SJCRH30 (cell line): Measurements from ENCODE around the gene ELP4. TPM values are rescaled to one million over a fixed set of nuclear protein-coding genes. Genes with fewer than 3 reads are reported as not detected.
"Not testable (repeated sequence)": the region's sequence is repeated elsewhere in the genome, so short reads cannot be mapped to it uniquely, and the experiment has no call there.

Experiments
- DNase-seq, 2 experiments: peaks; one replicate each; pipeline ENCODE4 v3.0.0-alpha.2; 2015 to 2020
- H3K27ac ChIP-seq: fragments of 250-450 bp; sonication (Bioruptor Pico); 2 replicates; pipeline ENCODE4 v1.5.1; 2020; ENCODE audit warnings: mild to moderate bottlenecking, moderate library complexity
- H3K27me3 ChIP-seq: fragments of 250-450 bp; sonication (Bioruptor Pico); 2 replicates; pipeline ENCODE4 v1.5.1; 2020; ENCODE audit warnings: mild to moderate bottlenecking, moderate library complexity
- H3K36me3 ChIP-seq: fragments of 250-450 bp; sonication (Bioruptor Pico); 2 replicates; pipeline ENCODE4 v1.5.1; 2020; ENCODE audit warnings: mild to moderate bottlenecking, moderate library complexity
- H3K4me1 ChIP-seq: fragments of 250-450 bp; sonication (Bioruptor Pico); 2 replicates; pipeline ENCODE4 v1.5.1; 2020; ENCODE audit warnings: mild to moderate bottlenecking, moderate library complexity
- H3K4me3 ChIP-seq: fragments of 250-450 bp; sonication (Bioruptor Pico); 2 replicates; pipeline ENCODE4 v1.5.1; 2020; ENCODE audit warnings: mild to moderate bottlenecking, moderate library complexity
- H3K9me3 ChIP-seq: fragments of 250-450 bp; sonication (Bioruptor Pico); replicated peaks from 2 replicates; pipeline ENCODE4 v1.5.1; 2020; ENCODE audit warnings: mild to moderate bottlenecking, moderate library complexity
- total RNA-seq: library from RNA; depleted of rRNA; stranded (reverse); fragments of >200 nt; shearing (Covaris generic); gene quantifications from 2 replicates; pipeline ENCODE4 v1.2.3, GENCODE V29; 2014; rRNA removed

The ELP4 gene, protein sequence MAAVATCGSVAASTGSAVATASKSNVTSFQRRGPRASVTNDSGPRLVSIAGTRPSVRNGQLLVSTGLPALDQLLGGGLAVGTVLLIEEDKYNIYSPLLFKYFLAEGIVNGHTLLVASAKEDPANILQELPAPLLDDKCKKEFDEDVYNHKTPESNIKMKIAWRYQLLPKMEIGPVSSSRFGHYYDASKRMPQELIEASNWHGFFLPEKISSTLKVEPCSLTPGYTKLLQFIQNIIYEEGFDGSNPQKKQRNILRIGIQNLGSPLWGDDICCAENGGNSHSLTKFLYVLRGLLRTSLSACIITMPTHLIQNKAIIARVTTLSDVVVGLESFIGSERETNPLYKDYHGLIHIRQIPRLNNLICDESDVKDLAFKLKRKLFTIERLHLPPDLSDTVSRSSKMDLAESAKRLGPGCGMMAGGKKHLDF
- 20.1 and 21.6 TPM in 2 replicates for total RNA-seq

DNA sequence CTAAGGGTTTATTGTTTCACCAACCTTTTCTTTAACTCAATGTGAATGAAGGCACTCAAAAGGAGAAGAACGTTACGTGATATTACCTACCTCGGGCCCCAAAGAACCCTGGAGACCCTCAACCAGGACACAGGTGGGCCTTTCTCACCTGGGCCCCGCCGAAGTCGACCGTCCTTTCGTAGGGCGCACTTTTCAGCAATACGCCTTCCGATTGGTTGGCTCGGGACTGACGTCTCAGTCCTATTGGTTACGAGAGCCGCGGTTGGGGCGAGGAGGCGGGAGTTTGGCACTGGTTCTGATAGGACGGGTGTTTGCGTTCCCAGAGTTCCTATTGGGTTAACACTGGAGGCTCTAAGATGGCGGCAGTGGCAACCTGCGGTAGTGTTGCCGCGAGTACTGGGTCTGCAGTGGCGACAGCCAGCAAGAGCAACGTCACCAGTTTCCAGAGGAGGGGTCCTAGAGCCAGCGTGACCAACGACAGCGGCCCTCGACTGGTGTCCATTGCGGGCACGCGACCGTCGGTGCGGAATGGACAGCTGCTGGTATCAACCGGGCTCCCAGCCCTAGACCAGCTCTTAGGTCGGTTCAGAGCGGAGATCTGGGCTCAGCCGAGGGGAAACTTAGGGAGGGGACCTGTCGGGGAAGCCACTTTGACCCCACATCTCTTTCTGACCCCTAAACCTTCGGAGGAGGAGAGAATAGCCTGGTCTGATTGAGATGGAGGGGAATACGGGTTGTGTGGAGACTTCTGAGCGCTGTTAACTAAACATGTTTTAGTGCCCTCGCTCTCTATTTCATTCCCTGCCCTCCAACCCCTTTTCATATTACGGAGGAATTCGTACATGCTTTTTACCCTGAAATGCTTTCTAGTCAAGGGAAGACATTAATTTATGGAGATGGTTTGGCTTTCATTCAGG, at the start of gene ELP4, which contains the start of gene IMMP1L:
ELP4 (plus strand) TSS at position 339 of the 917 bp plus-strand sequence; CDS start at position 357, 18 bp downstream.
IMMP1L (minus strand) TSS at position 194 of the 917 bp plus-strand sequence. CDS start 46,346 bp downstream, outside the sequence.
- H3K4me1 ChIP-seq = peaks cover 5% of the 10 kb centered on the region; the same call in 1 of the 2 replicates
- peak; percentile 95 to 97 for DNase-seq
- no peaks in the 10 kb centered on the region for H3K27me3 ChIP-seq
- H3K36me3 ChIP-seq = no peaks in the 10 kb centered on the region
- no peaks in the 10 kb centered on the region for H3K9me3 ChIP-seq
- peak within 1 kb of the TSS; percentile 78 for H3K27ac ChIP-seq
- peak within 1 kb of the TSS; percentile 81 for H3K4me3 ChIP-seq

DNA sequence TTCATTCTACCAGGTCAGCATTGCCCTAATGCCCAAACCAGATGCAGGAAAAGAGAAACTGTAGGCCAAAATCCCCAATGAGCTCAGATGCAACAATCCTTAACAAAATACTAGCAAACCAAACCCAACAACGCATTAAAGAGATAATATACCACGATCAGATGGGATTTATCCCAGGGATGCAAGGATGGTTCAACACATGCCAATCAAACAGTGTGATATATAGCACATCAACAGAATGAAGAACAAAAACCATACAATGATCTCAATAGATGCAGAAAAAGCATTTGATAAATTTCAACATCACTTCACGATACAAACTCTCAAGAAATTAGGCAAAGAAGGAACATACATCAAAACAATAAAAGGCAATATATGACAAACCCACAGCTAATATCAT, 45.1 kb upstream of the ELP4 start:
- DNase-seq = no peak
- no peaks in the 10 kb centered on the region for H3K9me3 ChIP-seq
- H3K27ac ChIP-seq = no peak overlapping the region
- no peaks in the 10 kb centered on the region for H3K4me1 ChIP-seq
- H3K36me3 ChIP-seq = 0 out of 2 replicates have a peak, but pooled peaks cover 8% of the 10 kb centered on the region
- no peaks in the 10 kb centered on the region for H3K27me3 ChIP-seq
- H3K4me3 ChIP-seq = no peak overlapping the region

DNA sequence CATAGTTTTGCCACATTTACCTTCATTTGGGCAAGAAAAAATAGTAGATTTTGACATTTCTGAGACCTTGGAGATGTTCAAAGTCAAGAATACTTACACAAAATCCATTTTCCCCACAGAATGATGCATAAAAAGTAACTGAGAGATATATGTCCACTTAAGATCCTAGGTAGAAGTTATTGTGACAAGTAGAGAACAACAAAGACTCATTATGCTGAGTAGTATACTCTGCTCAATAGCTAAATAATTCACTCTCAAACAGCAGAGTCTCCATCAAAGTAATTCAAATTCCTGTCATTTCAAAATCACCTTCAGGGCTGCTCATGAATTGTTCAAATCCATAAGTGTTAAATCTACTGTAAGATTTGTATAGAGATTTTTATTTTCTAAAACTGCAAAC, 35.5 kb upstream of the ELP4 start:
- no peak overlapping the region for H3K4me3 ChIP-seq
- no peaks in the 10 kb centered on the region for H3K27me3 ChIP-seq

GRCh38 chr11:31477528-31478222, 31.9 kb upstream of the ELP4 start:
- Histone ChIP-seq H3K4me1 (no peaks in the 10 kb centered on the region), H3K36me3 (no peaks in the 10 kb centered on the region), H3K27ac (no peak overlapping the region), H3K27me3 (no peaks in the 10 kb centered on the region), H3K4me3 (no peak overlapping the region), H3K9me3 (no peaks in the 10 kb centered on the region)
- DNase-seq = peak in 1 of 2 experiments; percentile 3

More for the DNA sequence above, 35.5 kb upstream of the ELP4 start:
- Histone ChIP-seq H3K4me1 (no peaks in the 10 kb centered on the region), H3K27ac (no peak overlapping the region), H3K36me3 (no peaks in the 10 kb centered on the region), H3K9me3 (no peaks in the 10 kb centered on the region)
- no peak for DNase-seq

DNA sequence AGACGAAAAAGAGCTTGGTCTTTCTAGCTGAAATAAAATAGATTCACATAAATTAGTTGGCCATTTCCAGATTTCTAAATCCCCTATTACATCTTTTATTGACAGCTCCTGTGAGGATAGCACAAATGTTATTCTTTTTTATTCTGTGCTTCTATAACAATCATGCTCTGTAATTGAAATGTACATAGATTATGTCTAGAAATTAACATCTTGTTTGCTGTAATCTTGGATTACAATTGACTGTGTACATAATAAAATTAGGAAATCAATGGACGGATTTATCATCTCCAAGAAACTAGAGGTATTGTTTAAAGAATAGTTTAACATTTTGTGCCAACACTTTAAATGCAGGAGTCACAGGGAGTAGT, 31.4 kb upstream of the ELP4 start:
- no peaks in the 10 kb centered on the region for H3K36me3 ChIP-seq
- no peak overlapping the region for H3K27ac ChIP-seq
- H3K27me3 ChIP-seq = no peaks in the 10 kb centered on the region
- DNase-seq = no peak
- no peak overlapping the region for H3K4me3 ChIP-seq
- H3K4me1 ChIP-seq = no peaks in the 10 kb centered on the region
- H3K9me3 ChIP-seq = no peaks in the 10 kb centered on the region

DNA sequence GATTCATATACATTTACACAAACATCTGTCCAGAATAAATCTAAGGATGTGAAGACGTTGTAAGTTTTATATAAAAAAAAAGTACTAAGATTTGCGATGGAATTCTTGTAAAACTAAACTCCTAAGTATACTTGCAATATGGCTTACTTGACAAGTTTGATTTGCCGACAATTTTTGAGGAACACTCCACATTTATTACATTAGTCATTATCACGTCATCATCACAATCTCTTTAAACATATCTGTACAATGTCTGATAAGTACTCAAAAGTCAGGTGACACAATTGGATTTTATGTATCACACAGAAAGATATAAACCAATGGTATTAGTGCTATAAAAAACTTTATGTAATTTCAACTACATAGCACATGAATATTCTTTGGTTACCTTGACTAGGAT, 30.5 kb upstream of the ELP4 start:
- H3K36me3 ChIP-seq = no peaks in the 10 kb centered on the region
- DNase-seq = no peak
- no peaks in the 10 kb centered on the region for H3K27me3 ChIP-seq
- H3K27ac ChIP-seq = no peak overlapping the region
- H3K9me3 ChIP-seq = no peaks in the 10 kb centered on the region
- H3K4me3 ChIP-seq = no peak overlapping the region
- no peaks in the 10 kb centered on the region for H3K4me1 ChIP-seq

- H3K4me3 ChIP-seq = no peak overlapping the region
- H3K4me1 ChIP-seq = no peaks in the 10 kb centered on the region
- no peak overlapping the region for H3K27ac ChIP-seq
- H3K27me3 ChIP-seq = no peaks in the 10 kb centered on the region
- H3K36me3 ChIP-seq = no peaks in the 10 kb centered on the region
- no peak for DNase-seq
- no peaks in the 10 kb centered on the region for H3K9me3 ChIP-seq
These were observed 28.6 kb upstream of the ELP4 start for GRCh38 chr11:31480930-31481329.

DNA sequence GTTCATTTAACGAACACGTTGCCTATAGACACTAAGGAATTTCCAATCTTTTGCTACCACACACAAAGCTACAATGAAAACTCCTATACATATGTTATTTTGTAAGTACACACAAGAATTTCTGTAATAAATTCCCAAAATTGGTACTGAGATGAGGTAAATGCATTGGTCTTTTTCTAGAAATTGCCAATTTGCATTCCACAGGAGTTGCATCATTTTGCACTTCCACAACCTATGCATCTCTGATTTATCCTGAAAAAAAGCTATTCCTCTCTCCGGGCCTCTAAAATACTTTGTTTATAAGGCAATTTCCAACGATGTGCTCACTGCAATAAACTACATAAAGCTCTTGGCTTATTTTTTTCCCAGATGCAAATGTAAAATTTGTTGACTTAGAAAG, 25.1 kb upstream of the ELP4 start:
- Histone ChIP-seq H3K9me3 (no peaks in the 10 kb centered on the region), H3K27ac (no peak overlapping the region), H3K27me3 (no peaks in the 10 kb centered on the region), H3K4me3 (no peak overlapping the region), H3K36me3 (no peaks in the 10 kb centered on the region), H3K4me1 (no peaks in the 10 kb centered on the region)
- no peak for DNase-seq

- H3K4me1 ChIP-seq = no peaks in the 10 kb centered on the region
- H3K4me3 ChIP-seq = no peak overlapping the region
- no peaks in the 10 kb centered on the region for H3K27me3 ChIP-seq
- no peak overlapping the region for H3K27ac ChIP-seq
- DNase-seq = peak; percentile 7 to 59
- no peaks in the 10 kb centered on the region for H3K9me3 ChIP-seq
- no peaks in the 10 kb centered on the region for H3K36me3 ChIP-seq
These were observed 21.7 kb upstream of the ELP4 start for GRCh38 chr11:31487848-31488247.

DNA sequence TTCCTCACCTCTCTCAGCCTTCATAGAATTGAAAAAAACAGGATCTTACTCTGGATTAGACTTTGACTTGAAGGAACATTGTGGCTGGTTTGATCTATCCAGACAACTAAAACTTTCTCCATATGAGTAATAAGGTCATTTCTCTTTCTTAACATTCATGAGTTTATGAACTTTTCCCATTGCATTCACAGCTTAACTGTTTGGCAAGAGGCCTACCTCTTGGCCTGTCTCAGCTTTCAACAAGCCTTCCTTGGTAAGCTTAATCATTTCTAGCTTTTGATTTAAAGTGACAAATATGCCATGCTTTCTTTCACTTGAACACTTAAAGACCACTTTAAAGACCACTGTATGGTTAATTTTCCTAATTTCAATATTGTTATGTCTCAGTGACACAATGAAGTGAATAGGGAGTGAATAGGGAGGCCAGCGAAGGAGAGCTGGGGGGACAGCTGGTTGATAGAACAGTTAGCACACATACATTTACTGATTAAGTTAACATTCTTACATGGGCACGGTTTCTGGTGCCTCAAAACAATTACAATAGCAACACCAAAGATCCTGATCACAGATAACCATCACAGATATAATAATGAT, 17.1 kb upstream of the ELP4 start:
- Histone ChIP-seq H3K4me3 (no peak overlapping the region), H3K27ac (no peak overlapping the region), H3K9me3 (no peaks in the 10 kb centered on the region), H3K36me3 (no peaks in the 10 kb centered on the region), H3K27me3 (no peaks in the 10 kb centered on the region), H3K4me1 (no peaks in the 10 kb centered on the region)
- DNase-seq = no peak

DNA sequence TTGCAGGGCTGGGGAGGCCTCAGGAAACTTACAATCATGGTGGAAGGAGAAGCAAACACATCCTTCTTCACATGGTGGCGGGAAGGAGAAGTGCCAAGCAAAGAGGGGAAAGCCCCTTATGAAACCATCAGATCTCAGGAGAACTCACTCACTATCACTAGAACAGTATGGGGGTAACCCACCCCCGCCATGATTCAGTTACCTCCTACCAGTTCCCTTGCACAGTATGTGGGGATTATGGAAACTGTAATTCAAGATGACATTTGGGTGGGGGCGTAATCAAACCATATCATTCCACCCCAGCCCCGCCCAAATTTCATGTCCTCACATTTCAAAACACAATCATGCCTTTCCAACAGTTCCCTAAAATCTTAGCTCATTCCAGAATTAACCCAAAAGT, 16.3 kb upstream of the ELP4 start:
- Histone ChIP-seq H3K27me3 (no peaks in the 10 kb centered on the region), H3K36me3 (no peaks in the 10 kb centered on the region), H3K27ac (no peak overlapping the region), H3K4me1 (no peaks in the 10 kb centered on the region), H3K4me3 (no peak overlapping the region), H3K9me3 (no peaks in the 10 kb centered on the region)
- DNase-seq = no peak

DNA sequence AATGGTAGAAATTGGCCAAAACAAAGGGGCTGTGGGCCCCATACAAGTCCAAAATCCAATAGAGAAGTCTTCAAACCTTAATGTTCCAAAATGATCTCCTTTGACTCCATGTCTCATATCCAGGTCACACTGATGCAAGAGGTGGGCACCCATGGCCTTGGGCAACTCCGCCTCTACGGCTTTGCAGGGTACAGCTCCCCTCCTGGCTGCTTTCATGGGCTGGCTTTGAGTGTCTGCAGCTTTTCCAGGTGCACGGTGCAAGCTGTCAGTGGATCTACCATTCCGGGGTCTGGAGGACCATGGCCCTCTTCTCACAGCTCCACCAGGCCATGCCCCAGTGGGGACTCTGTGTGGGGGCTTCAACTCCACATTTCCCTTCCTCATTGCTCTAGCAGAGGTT, 15.8 kb upstream of the ELP4 start:
- not testable (repeated sequence) for H3K4me3 ChIP-seq, H3K4me1 ChIP-seq, H3K9me3 ChIP-seq, H3K27ac ChIP-seq, H3K27me3 ChIP-seq, H3K36me3 ChIP-seq, DNase-seq

DNA sequence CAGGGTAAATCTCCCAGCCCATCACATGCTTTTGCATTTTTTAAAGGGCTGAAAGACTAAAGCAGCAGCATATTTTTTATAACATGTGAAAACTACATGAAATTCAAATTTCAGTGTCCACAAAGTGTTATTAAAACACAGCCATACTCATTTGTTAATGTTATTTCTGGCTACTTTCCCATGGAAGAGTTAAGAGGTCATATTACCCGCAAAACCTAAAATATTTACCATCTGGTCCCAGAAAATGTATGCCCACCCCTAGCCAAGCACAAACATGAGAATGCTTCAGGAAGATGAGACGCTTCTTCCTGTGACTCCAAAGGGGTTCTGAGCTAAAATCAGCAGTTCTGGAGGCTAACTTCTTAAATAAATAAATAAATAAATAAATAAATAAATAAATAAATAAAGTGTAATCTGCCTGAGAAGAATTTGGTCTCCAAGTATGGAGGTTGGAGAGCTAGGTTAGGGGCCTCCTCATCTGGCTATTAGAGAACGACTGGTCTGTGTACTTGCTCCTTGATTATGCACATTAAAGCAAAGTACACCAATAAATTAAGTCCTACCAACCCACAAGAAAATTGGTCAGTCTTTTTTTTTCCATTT, 9.9 kb upstream of the ELP4 start:
- Histone ChIP-seq H3K27me3 (no peaks in the 10 kb centered on the region), H3K4me1 (no peaks in the 10 kb centered on the region), H3K36me3 (peaks cover 8% of the 10 kb centered on the region), H3K27ac (no peak overlapping the region), H3K9me3 (no peaks in the 10 kb centered on the region), H3K4me3 (no peak overlapping the region)
- no peak for DNase-seq

DNA sequence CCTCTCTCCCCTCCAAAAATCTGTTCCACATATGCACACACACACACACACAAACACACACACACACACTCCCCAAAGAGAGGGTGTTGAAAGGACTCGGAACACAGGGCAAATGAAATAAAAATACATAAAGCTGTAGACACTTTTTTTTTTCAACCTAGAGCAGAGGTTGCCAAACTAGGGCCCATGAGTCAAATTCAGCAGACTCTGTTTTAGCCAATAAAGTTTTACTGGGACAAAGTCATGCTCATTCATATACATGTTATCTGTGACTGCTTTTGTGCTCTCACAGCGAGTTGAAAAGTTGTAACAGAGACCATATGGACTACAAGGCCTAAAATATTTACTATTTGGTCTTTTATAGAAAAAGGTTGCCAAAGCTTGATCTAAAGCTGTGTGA, 9.0 kb upstream of the ELP4 start:
- no peak for DNase-seq
- H3K36me3 ChIP-seq = peaks cover 8% of the 10 kb centered on the region
- H3K27ac ChIP-seq = no peak overlapping the region
- no peaks in the 10 kb centered on the region for H3K4me1 ChIP-seq
- H3K4me3 ChIP-seq = no peak overlapping the region
- no peaks in the 10 kb centered on the region for H3K27me3 ChIP-seq
- no peaks in the 10 kb centered on the region for H3K9me3 ChIP-seq
